ENCODE measurements around the gene ATP8A2. TPM values are rescaled to one million over a fixed set of nuclear protein-coding genes. Genes with fewer than 3 reads are reported as not detected.

The ATP8A2 gene
- total RNA-seq, 4 donors from 2014 or later = 0.29 to 0.65 (median 0.46) TPM

GRCh38 chr13:25575562-25575961, 203.8 kb downstream of the ATP8A2 start:
- peaks cover 0 to 16% (median 0%) of the 10 kb centered on the region in 4 donors for H3K27me3 ChIP-seq
- DNase-seq (ENCODE audit: extremely low spot score) = no peak
- WGBS = 52% methylated on average over 5 of the region's 5 CpGs
- TF ChIP-seq EP300 (IDR thresholded peaks at IDR 0.05) (no peak), POLR2AphosphoS5 (IDR thresholded peaks at IDR 0.05) (no peak), CTCF (IDR thresholded peaks at IDR 0.05) (no peak), POLR2A (IDR thresholded peaks at IDR 0.05; ENCODE audit: low read depth) (no peak)
- no peaks in the 10 kb centered on the region for H3K36me3 ChIP-seq
- no peak overlapping the region for H3K27ac ChIP-seq (replicated peaks in 1 of 4)
- H3K4me3 ChIP-seq = no peak overlapping the region
- H3K9me3 ChIP-seq = no peaks in the 10 kb centered on the region
- intact Hi-C loops (cut with DNase I) = no loop called here
- no peaks in the 10 kb centered on the region for H3K4me1 ChIP-seq

- TF ChIP-seq POLR2AphosphoS5 (IDR thresholded peaks at IDR 0.05) (no peak), CTCF (IDR thresholded peaks at IDR 0.05) (no peak), EP300 (IDR thresholded peaks at IDR 0.05) (no peak), POLR2A (IDR thresholded peaks at IDR 0.05; ENCODE audit: low read depth) (no peak)
- Histone ChIP-seq H3K4me1 (no peaks in the 10 kb centered on the region), H3K27ac (replicated peaks in 1 of 4) (no peak overlapping the region), H3K27me3 (peaks cover 0 to 16% (median 0%) of the 10 kb centered on the region in 4 donors), H3K9me3 (no peaks in the 10 kb centered on the region), H3K4me3 (no peak overlapping the region), H3K36me3 (no peaks in the 10 kb centered on the region)
- intact Hi-C loops (cut with DNase I) = no loop called here
- DNase-seq (ENCODE audit: extremely low spot score) = no peak
- WGBS = 59% methylated on average over 2 of the region's 2 CpGs
These were observed 206.8 kb downstream of the ATP8A2 start for GRCh38 chr13:25578526-25578925.

GRCh38 chr13:25579221-25579620, 207.4 kb downstream of the ATP8A2 start:
- Histone ChIP-seq H3K36me3 (no peaks in the 10 kb centered on the region), H3K27ac (replicated peaks in 1 of 4) (no peak overlapping the region), H3K27me3 (peaks cover 0 to 16% (median 0%) of the 10 kb centered on the region in 4 donors), H3K4me3 (no peak overlapping the region), H3K4me1 (no peaks in the 10 kb centered on the region), H3K9me3 (no peaks in the 10 kb centered on the region)
- no peak for TF ChIP-seq POLR2A (IDR thresholded peaks at IDR 0.05; ENCODE audit: low read depth)
- TF ChIP-seq CTCF (IDR thresholded peaks at IDR 0.05) = no peak
- no peak for TF ChIP-seq EP300 (IDR thresholded peaks at IDR 0.05)
- no peak for TF ChIP-seq POLR2AphosphoS5 (IDR thresholded peaks at IDR 0.05)
- no peak for DNase-seq (ENCODE audit: extremely low spot score)
- intact Hi-C loops (cut with DNase I) = no loop called here
- 85% methylated on average over 8 of the region's 8 CpGs for WGBS

GRCh38 chr13:25581351-25581750, 209.6 kb downstream of the ATP8A2 start:
- no peaks in the 10 kb centered on the region for H3K9me3 ChIP-seq
- no peak overlapping the region for H3K27ac ChIP-seq (replicated peaks in 1 of 4)
- no peaks in the 10 kb centered on the region for H3K4me1 ChIP-seq
- peaks cover 0 to 13% (median 0%) of the 10 kb centered on the region in 4 donors for H3K27me3 ChIP-seq
- DNase-seq (ENCODE audit: extremely low spot score) = no peak
- intact Hi-C loops (cut with DNase I) = no loop called here
- no peak overlapping the region for H3K4me3 ChIP-seq
- H3K36me3 ChIP-seq = no peaks in the 10 kb centered on the region
- TF ChIP-seq EP300 (IDR thresholded peaks at IDR 0.05) = no peak
- TF ChIP-seq POLR2AphosphoS5 (IDR thresholded peaks at IDR 0.05) = no peak
- TF ChIP-seq CTCF (IDR thresholded peaks at IDR 0.05) = no peak
- TF ChIP-seq POLR2A (IDR thresholded peaks at IDR 0.05; ENCODE audit: low read depth) = no peak
- 67% methylated on average over 2 of the region's 2 CpGs for WGBS

- Histone ChIP-seq H3K9me3 (no peaks in the 10 kb centered on the region), H3K4me1 (no peaks in the 10 kb centered on the region), H3K4me3 (no peak overlapping the region), H3K36me3 (no peaks in the 10 kb centered on the region), H3K27me3 (peaks cover 0 to 4% (median 0%) of the 10 kb centered on the region in 4 donors), H3K27ac (replicated peaks in 1 of 4) (no peak overlapping the region)
- intact Hi-C loops (cut with DNase I) = no loop called here
- TF ChIP-seq POLR2AphosphoS5 (IDR thresholded peaks at IDR 0.05) (no peak), POLR2A (IDR thresholded peaks at IDR 0.05; ENCODE audit: low read depth) (no peak), EP300 (IDR thresholded peaks at IDR 0.05) (no peak), CTCF (IDR thresholded peaks at IDR 0.05) (no peak)
- WGBS = 82% methylated on average over 6 of the region's 6 CpGs
- no peak for DNase-seq (ENCODE audit: extremely low spot score)
These were observed 212.3 kb downstream of the ATP8A2 start for GRCh38 chr13:25584087-25584486.
